IPS-11a (cell line): Measurements from ENCODE around the gene PRDM16.

Experiments used
- H3K4me3 ChIP-seq: one replicate; pipeline ENCODE4 v1.5.1; 2013; ENCODE audit warnings: low read depth, low read length, control low read depth

Gene PRDM16

GRCh38 chr1:3120994-3121393, 52.0 kb downstream of the PRDM16 start:
- H3K4me3 ChIP-seq = no peak overlapping the region

- H3K4me3 ChIP-seq = no peak overlapping the region
Observed at GRCh38 chr1:3121401-3122210, 52.6 kb downstream of the PRDM16 start.

- no peak overlapping the region for H3K4me3 ChIP-seq
Observed at GRCh38 chr1:3122311-3122710, 53.3 kb downstream of the PRDM16 start.

GRCh38 chr1:3124246-3124645, 55.2 kb downstream of the PRDM16 start:
- H3K4me3 ChIP-seq = no peak overlapping the region

GRCh38 chr1:3125078-3125477, 56.1 kb downstream of the PRDM16 start:
- no peak overlapping the region for H3K4me3 ChIP-seq

GRCh38 chr1:3125546-3126368, 56.8 kb downstream of the PRDM16 start:
- no peak overlapping the region for H3K4me3 ChIP-seq

GRCh38 chr1:3126756-3127678, 58.0 kb downstream of the PRDM16 start:
- no peak overlapping the region for H3K4me3 ChIP-seq

- no peak overlapping the region for H3K4me3 ChIP-seq
Observed at GRCh38 chr1:3127738-3128137, 58.7 kb downstream of the PRDM16 start.

GRCh38 chr1:3128431-3129132, 59.6 kb downstream of the PRDM16 start:
- no peak overlapping the region for H3K4me3 ChIP-seq

GRCh38 chr1:3129133-3129490, 60.1 kb downstream of the PRDM16 start:
- no peak overlapping the region for H3K4me3 ChIP-seq

GRCh38 chr1:3130268-3130667, 61.3 kb downstream of the PRDM16 start:
- no peak overlapping the region for H3K4me3 ChIP-seq

- no peak overlapping the region for H3K4me3 ChIP-seq
Observed at GRCh38 chr1:3132660-3133059, 63.7 kb downstream of the PRDM16 start.

GRCh38 chr1:3133686-3134085, 64.7 kb downstream of the PRDM16 start:
- no peak overlapping the region for H3K4me3 ChIP-seq

GRCh38 chr1:3134381-3135072, 65.5 kb downstream of the PRDM16 start:
- no peak overlapping the region for H3K4me3 ChIP-seq

GRCh38 chr1:3135073-3135702, 66.2 kb downstream of the PRDM16 start:
- no peak overlapping the region for H3K4me3 ChIP-seq

GRCh38 chr1:3135744-3136455, 66.9 kb downstream of the PRDM16 start:
- H3K4me3 ChIP-seq = no peak overlapping the region

GRCh38 chr1:3136532-3136931, 67.5 kb downstream of the PRDM16 start:
- H3K4me3 ChIP-seq = no peak overlapping the region

GRCh38 chr1:3137111-3138100, 68.4 kb downstream of the PRDM16 start:
- no peak overlapping the region for H3K4me3 ChIP-seq
